ENCODE data around the gene SARDH.

DNA sequence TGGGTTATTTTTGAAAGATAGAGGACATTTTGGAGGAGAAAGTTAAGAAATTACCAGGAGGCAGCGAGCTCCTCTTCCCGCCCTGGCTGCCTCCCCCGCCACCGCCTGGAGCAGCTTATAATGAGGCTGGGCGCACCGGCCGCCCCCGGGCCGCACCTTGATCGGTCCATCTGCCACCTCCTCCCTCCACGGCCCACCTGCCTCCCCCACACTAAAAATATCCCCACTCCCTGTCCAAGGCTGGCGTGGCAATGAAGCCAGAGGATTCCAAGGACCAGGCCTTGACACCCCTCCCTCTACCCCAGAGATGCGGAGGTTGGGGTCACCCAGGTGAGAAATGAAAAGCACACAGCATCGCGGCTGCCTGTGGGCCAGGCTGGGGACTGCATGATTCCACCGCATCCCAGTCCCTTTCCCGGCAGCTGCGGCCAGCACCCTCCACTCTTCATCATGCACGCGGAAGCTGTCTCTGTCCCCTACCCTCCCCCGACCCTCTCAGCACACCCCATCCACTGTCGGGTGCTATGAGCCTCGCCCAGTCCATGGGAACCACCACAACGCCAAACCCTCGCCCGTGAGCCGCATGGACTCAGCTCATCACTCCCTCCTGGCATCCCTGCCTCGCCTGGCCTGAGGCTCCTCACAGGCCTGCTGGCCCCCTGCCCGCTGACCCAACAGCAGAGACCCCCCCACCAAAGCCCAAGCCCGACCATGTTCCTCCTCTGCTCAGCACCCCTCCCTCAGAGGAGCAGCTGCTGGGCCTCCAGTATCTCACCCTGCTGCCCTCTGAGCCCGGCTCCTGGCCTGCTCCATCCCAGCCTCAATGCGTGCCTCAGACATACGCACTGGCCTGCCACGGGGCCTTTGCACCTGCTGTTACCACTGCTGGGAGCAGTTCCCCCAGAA lies 50.0 kb downstream of the SARDH start:
- TF ChIP-seq CTCF (IDR thresholded peaks at IDR 0.05) = no peak
- no peak for TF ChIP-seq POLR2A (IDR thresholded peaks at IDR 0.05)
- TF ChIP-seq EP300 (IDR thresholded peaks at IDR 0.05) = no peak

Measured in tibial nerve (tissue), 4 donors.